Transverse colon (tissue), 4 donors: Measurements from ENCODE around the gene KLHL12. TPM values are rescaled to one million over a fixed set of nuclear protein-coding genes. Genes with fewer than 3 reads are reported as not detected.

ENCODE experiments used
- DNase-seq: peaks from one replicate; pipeline ENCODE4 v3.0.0-alpha.2; 2019
- H3K27ac ChIP-seq, 4 donors: fragments of 200-600 bp; sonication (generic); 2 replicates each; pipeline ENCODE4 v1.5.1; 2016 to 2018; ENCODE audit warnings: inconsistent platforms in 4 of 4
- H3K27me3 ChIP-seq: fragments of 200-600 bp; sonication (generic); 2 replicates; pipeline ENCODE4 v1.5.1; 2017; ENCODE audit warnings: inconsistent platforms
- H3K36me3 ChIP-seq, 4 donors: fragments of 200-600 bp; sonication (generic); 2 replicates each; pipeline ENCODE4 v1.5.1; 2017 to 2019; ENCODE audit warnings: inconsistent platforms in 4 of 4
- H3K4me1 ChIP-seq, 4 donors: fragments of 200-600 bp; sonication (generic); 2 replicates each; pipeline ENCODE4 v1.5.1; 2017 to 2020; ENCODE audit warnings: inconsistent platforms in 4 of 4
- H3K4me3 ChIP-seq, 4 donors: fragments of 200-600 bp; sonication (generic); 1 replicate in 1 of 4; 2 replicates in 3 of 4; pipeline versions ENCODE4 v1.5.1 to v1.6.1; 2017 to 2019; ENCODE audit warnings: inconsistent platforms in 4 of 4
- H3K9me3 ChIP-seq, 2 donors: fragments of 200-600 bp; sonication (generic); 2 replicates each; pipeline ENCODE4 v1.5.1; 2017 to 2019; ENCODE audit warnings: inconsistent platforms in 2 of 2
- CTCF ChIP-seq, 5 experiments: fragments of 200-600 bp in 3 of 5; fragments of 450-650 bp in 2 of 5; sonication (generic) in 3 of 5; IDR thresholded peaks; 1 replicate in 2 of 5; 2 replicates in 3 of 5; pipeline ENCODE4 v1.5.1; 2016 to 2017; ENCODE audit warnings: antibody characterized with exemption in 5 of 5, inconsistent platforms in 3 of 5, mild to moderate bottlenecking in 2 of 5, moderate library complexity in 1 of 5
- EP300 ChIP-seq: sonication (generic); formaldehyde crosslinking; IDR thresholded peaks from one replicate; pipeline ENCODE4 v1.6.1; 2017; ENCODE audit warnings: antibody characterized with exemption, low read depth
- POLR2A ChIP-seq: fragments of 450-650 bp; IDR thresholded peaks from one replicate; pipeline ENCODE4 v1.6.1; 2016; ENCODE audit warnings: antibody characterized with exemption, mild to moderate bottlenecking, moderate library complexity
- POLR2AphosphoS5 ChIP-seq, 3 donors: sonication (generic); formaldehyde crosslinking; IDR thresholded peaks; one replicate each; pipeline ENCODE4 v1.6.1; 2016; ENCODE audit warnings: antibody characterized with exemption in 3 of 3
- WGBS, 2 donors: methylation state at CpG; one replicate each; pipeline ENCODE4 v1.1.5; 2018; ENCODE audit warnings: low coverage in 1 of 2; 5-methylcytosine and 5-hydroxymethylcytosine counted together
- in situ Hi-C, 4 donors: fragments of 200-750 bp; cut with MboI; loops; one replicate each; pipeline versions ENCODE4 v1.15.0 to v1.15.1; 2017; ENCODE audit warnings: low sequenced_read_pairs in 3 of 4, low pct_ligation_motif_present in 1 of 4, low pct_unique_long_range_greater_than_20kb in 1 of 4
- intact Hi-C: fragments of 100-400 bp; cut with DNase I; formaldehyde crosslinking; loops from one replicate; pipeline ENCODE4 v1.15.1; 2023; ENCODE audit warnings: low total_unique reads
- total RNA-seq, 4 donors: library from RNA; depleted of rRNA; stranded (reverse); fragments of >200 nt; gene quantifications; one replicate each; pipeline ENCODE4 v1.1.0, GENCODE V29; 2016

The KLHL12 gene
- total RNA-seq, 4 donors from 2014 or later = 10.5 to 26.6 (median 19.4) TPM

GRCh38 chr1:202965422-202965821 is 38.4 kb upstream of the KLHL12 start:
- no peak overlapping the region for H3K4me3 ChIP-seq

GRCh38 chr1:202964791-202965410 is 37.9 kb upstream of the KLHL12 start:
- Histone ChIP-seq H3K36me3 (no peaks in the 10 kb centered on the region), H3K27ac (no peak overlapping the region), H3K4me3 (no peak overlapping the region), H3K9me3 (no peaks in the 10 kb centered on the region), H3K27me3 (no peaks in the 10 kb centered on the region), H3K4me1 (peaks cover 7 to 23% (median 20%) of the 10 kb centered on the region in 4 donors)
- DNase-seq = no peak
- no peak for TF ChIP-seq CTCF (IDR thresholded peaks at IDR 0.05)
- TF ChIP-seq POLR2A = no peak
- TF ChIP-seq EP300 = no peak
- no peak for TF ChIP-seq POLR2AphosphoS5 (IDR thresholded peaks at IDR 0.05)
- in situ Hi-C loops = no loop called here
- intact Hi-C loops = no loop called here
- 89 to 90% methylated on average over 5 to 6 of the region's 6 CpGs for WGBS, 2 donors

More at GRCh38 chr1:202965422-202965821, 38.4 kb upstream of the KLHL12 start:
- intact Hi-C loops (no loop called here), in situ Hi-C loops (no loop called here)
- no peak overlapping the region for H3K27ac ChIP-seq
- H3K9me3 ChIP-seq = no peaks in the 10 kb centered on the region
- DNase-seq = no peak
- H3K4me1 ChIP-seq = peaks cover 7 to 23% (median 20%) of the 10 kb centered on the region in 4 donors
- 88 to 100% methylated on average over 1 to 3 of the region's 3 CpGs for WGBS, 2 donors
- H3K36me3 ChIP-seq = no peaks in the 10 kb centered on the region
- TF ChIP-seq POLR2AphosphoS5 (IDR thresholded peaks at IDR 0.05) (no peak), EP300 (no peak), CTCF (IDR thresholded peaks at IDR 0.05) (no peak), POLR2A (no peak)
- no peaks in the 10 kb centered on the region for H3K27me3 ChIP-seq

GRCh38 chr1:202961220-202961880 is 34.3 kb upstream of the KLHL12 start:
- Histone ChIP-seq H3K9me3 (no peaks in the 10 kb centered on the region), H3K4me1 (peaks cover 5 to 24% (median 22%) of the 10 kb centered on the region in 4 donors), H3K4me3 (no peak overlapping the region), H3K36me3 (no peaks in the 10 kb centered on the region), H3K27ac (no peak overlapping the region), H3K27me3 (no peaks in the 10 kb centered on the region)
- TF ChIP-seq EP300 (no peak), POLR2A (no peak), CTCF (IDR thresholded peaks at IDR 0.05) (no peak), POLR2AphosphoS5 (IDR thresholded peaks at IDR 0.05) (no peak)
- in situ Hi-C loops = no loop called here
- 87 to 94% methylated on average over 3 to 5 of the region's 5 CpGs for WGBS, 2 donors
- DNase-seq = no peak
- intact Hi-C loops = no loop called here

- in situ Hi-C loops = no loop called here
- H3K27me3 ChIP-seq = no peaks in the 10 kb centered on the region
- DNase-seq = no peak
- intact Hi-C loops = no loop called here
- H3K4me3 ChIP-seq = no peak overlapping the region
- peaks cover 5 to 40% (median 21%) of the 10 kb centered on the region in 4 donors for H3K4me1 ChIP-seq
- H3K9me3 ChIP-seq = no peaks in the 10 kb centered on the region
- H3K36me3 ChIP-seq = no peaks in the 10 kb centered on the region
- peak overlapping the region in 1 of 4 donors; percentile 96 for H3K27ac ChIP-seq
- no peak for TF ChIP-seq CTCF (IDR thresholded peaks at IDR 0.05)
- no peak for TF ChIP-seq POLR2AphosphoS5 (IDR thresholded peaks at IDR 0.05)
- no peak for TF ChIP-seq POLR2A
- TF ChIP-seq EP300 = no peak
- 77 to 100% methylated on average over 1 of the region's 1 CpG for WGBS, 2 donors
Observed at GRCh38 chr1:202959276-202959620, 32.2 kb upstream of the KLHL12 start.
